Vagina (tissue), 2 donors: ENCODE measurements around the gene NELFA. TPM values are rescaled to one million over a fixed set of nuclear protein-coding genes. Genes with fewer than 3 reads are reported as not detected.
A peak's percentile ranks its signal among the peaks of the same experiment; 100 is the strongest.

Experiments used
- DNase-seq, 2 donors: peaks; one replicate each; pipeline ENCODE4 v3.0.0-alpha.2; 2017; ENCODE audit errors: extremely low spot score in 2 of 2
- H3K27ac ChIP-seq: fragments of 200-600 bp; sonication (generic); one replicate; pipeline ENCODE4 v1.5.1; 2019
- H3K27me3 ChIP-seq: fragments of 200-600 bp; sonication (generic); one replicate; pipeline ENCODE4 v1.5.1; 2019
- H3K36me3 ChIP-seq, 2 donors: fragments of 200-600 bp; sonication (generic); one replicate each; pipeline ENCODE4 v1.5.1; 2017 to 2019
- H3K4me1 ChIP-seq: fragments of 200-600 bp; sonication (generic); one replicate; pipeline ENCODE4 v1.5.1; 2019
- H3K4me3 ChIP-seq, 2 donors: fragments of 200-600 bp; sonication (generic); 1 replicate in 1 of 2; 2 replicates in 1 of 2; pipeline ENCODE4 v1.5.1; 2016 to 2019
- H3K9me3 ChIP-seq: fragments of 200-600 bp; sonication (generic); one replicate; pipeline ENCODE4 v1.5.1; 2019
- POLR2A ChIP-seq, 2 donors: fragments of 450-650 bp; IDR thresholded peaks; one replicate each; pipeline ENCODE4 v1.6.1; 2017; ENCODE audit warnings: antibody characterized with exemption in 2 of 2, mild to moderate bottlenecking in 2 of 2, moderate library complexity in 2 of 2
- POLR2AphosphoS5 ChIP-seq, 2 donors: sonication (generic); formaldehyde crosslinking; IDR thresholded peaks; one replicate each; pipeline ENCODE4 v1.9.0; 2017; ENCODE audit warnings: antibody characterized with exemption in 2 of 2, mild to moderate bottlenecking in 2 of 2, low read depth in 1 of 2; ENCODE audit not compliant: insufficient read depth in 1 of 2
- intact Hi-C: fragments of 100-400 bp; cut with DNase I; formaldehyde crosslinking; loops from one replicate; pipeline ENCODE4 v1.15.1; 2023
- total RNA-seq: library from RNA; depleted of rRNA; stranded (reverse); fragments of >200 nt; gene quantifications from one replicate; pipeline ENCODE4 v1.2.3, GENCODE V29; 2016
- TF ChIP-seq, protein P1 (sequence below), 3 experiments: fragments of 450-650 bp in 2 of 3; fragments of 200-600 bp in 1 of 3; sonication (generic) in 1 of 3; IDR thresholded peaks; one replicate each; pipeline ENCODE4 v1.5.1; 2017 to 2019; ENCODE audit warnings: antibody characterized with exemption in 3 of 3, mild to moderate bottlenecking in 2 of 3, moderate library complexity in 2 of 3

The NELFA gene
- total RNA-seq, 1 donor from 2014 or later = 19.6 TPM

DNA sequence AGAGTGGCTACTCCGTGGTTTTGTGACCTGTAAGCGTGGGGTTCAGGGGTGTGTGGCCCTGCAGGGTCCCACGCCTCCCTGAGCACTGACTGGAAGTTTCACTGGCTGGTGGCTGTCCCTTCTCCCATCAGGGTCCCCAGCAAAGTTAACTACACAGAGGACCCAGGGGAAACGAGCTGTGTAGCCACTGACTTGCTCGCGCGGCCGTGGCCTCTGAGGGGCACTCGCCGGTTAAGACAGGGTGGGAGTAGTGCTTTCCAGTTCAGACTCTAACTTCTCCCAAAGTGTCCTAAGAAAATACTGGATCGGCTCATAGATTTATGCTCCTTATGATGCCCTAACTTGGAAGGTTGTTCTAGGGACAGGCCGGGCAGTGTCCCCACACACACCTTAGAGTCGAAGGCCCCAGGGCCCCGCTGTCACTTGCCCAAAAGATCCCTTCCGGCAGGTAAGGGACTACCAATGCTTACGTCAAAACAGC lies 28.2 kb downstream of the NELFA start:
- intact Hi-C loops = no loop called here
- Histone ChIP-seq H3K27ac (no peak overlapping the region), H3K4me1 (peaks cover 7% of the 10 kb centered on the region), H3K36me3 (peaks cover 9 to 65% of the 10 kb centered on the region in 2 donors), H3K9me3 (no peaks in the 10 kb centered on the region), H3K27me3 (no peaks in the 10 kb centered on the region), H3K4me3 (no peak overlapping the region)
- TF ChIP-seq POLR2A (IDR thresholded peaks at IDR 0.05) = no peak
- TF ChIP-seq, protein P1, sequence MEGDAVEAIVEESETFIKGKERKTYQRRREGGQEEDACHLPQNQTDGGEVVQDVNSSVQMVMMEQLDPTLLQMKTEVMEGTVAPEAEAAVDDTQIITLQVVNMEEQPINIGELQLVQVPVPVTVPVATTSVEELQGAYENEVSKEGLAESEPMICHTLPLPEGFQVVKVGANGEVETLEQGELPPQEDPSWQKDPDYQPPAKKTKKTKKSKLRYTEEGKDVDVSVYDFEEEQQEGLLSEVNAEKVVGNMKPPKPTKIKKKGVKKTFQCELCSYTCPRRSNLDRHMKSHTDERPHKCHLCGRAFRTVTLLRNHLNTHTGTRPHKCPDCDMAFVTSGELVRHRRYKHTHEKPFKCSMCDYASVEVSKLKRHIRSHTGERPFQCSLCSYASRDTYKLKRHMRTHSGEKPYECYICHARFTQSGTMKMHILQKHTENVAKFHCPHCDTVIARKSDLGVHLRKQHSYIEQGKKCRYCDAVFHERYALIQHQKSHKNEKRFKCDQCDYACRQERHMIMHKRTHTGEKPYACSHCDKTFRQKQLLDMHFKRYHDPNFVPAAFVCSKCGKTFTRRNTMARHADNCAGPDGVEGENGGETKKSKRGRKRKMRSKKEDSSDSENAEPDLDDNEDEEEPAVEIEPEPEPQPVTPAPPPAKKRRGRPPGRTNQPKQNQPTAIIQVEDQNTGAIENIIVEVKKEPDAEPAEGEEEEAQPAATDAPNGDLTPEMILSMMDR (IDR thresholded peaks at IDR 0.05) = no peak
- TF ChIP-seq POLR2AphosphoS5 (IDR thresholded peaks at IDR 0.05; ENCODE audit: insufficient read depth in 1 of 2, low read depth in 1 of 2) = no peak
- DNase-seq = peak in 1 of 2 donors; percentile 77

DNA sequence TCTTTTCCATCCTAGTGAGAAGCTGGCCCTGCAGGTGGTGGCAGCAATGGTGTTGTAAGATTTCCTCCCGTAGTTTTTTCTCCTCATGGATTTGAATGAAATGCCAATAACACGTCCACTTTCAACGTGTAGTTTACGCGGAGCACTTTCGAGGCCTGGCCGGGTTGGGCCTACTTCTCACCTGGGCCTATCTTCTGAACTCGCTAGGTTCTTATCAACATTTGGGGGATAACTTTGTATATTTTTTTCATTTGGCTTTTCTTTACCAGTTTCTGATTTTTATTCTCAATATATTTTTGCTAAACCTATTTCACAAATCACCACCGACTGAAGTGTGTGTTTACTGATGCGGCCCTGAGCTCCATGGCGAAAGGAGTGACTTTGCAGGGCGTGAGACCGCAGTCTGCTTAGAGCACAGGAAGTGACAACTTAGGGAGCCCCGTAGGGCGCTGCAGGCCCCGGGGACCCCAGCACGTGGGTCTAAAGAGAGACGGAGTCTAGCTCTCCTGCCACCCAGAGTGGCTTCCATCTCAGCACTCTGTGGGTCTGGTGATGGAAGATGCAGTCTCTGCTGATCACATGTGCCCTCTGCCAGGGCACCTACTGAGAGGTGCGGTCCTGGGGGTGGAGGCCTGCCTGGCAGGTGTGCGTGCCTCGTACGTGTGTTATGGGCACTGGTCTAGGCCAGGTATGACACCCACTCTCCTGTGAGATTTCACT lies 29.1 kb downstream of the NELFA start:
- H3K27ac ChIP-seq = no peak overlapping the region
- peak in 1 of 2 donors; percentile 40 for DNase-seq
- H3K4me3 ChIP-seq = no peak overlapping the region
- H3K27me3 ChIP-seq = no peaks in the 10 kb centered on the region
- peaks cover 7% of the 10 kb centered on the region for H3K4me1 ChIP-seq
- no peaks in the 10 kb centered on the region for H3K9me3 ChIP-seq
- H3K36me3 ChIP-seq = peaks cover 5 to 55% of the 10 kb centered on the region in 2 donors
- intact Hi-C loops = no loop called here
- TF ChIP-seq, protein P1 (IDR thresholded peaks at IDR 0.05) = no peak
- no peak for TF ChIP-seq POLR2AphosphoS5 (IDR thresholded peaks at IDR 0.05; ENCODE audit: insufficient read depth in 1 of 2, low read depth in 1 of 2)
- no peak for TF ChIP-seq POLR2A (IDR thresholded peaks at IDR 0.05)

- TF ChIP-seq POLR2AphosphoS5 (IDR thresholded peaks at IDR 0.05; ENCODE audit: insufficient read depth in 1 of 2, low read depth in 1 of 2) = no peak
- TF ChIP-seq, protein P1 (IDR thresholded peaks at IDR 0.05) = no peak
- TF ChIP-seq POLR2A (IDR thresholded peaks at IDR 0.05) = no peak
- Histone ChIP-seq H3K36me3 (peaks cover 0 to 51% of the 10 kb centered on the region in 2 donors), H3K27ac (no peak overlapping the region), H3K4me3 (no peak overlapping the region), H3K9me3 (no peaks in the 10 kb centered on the region), H3K27me3 (no peaks in the 10 kb centered on the region), H3K4me1 (peaks cover 7% of the 10 kb centered on the region)
- DNase-seq = peak in 1 of 2 donors; percentile 84
- intact Hi-C loops = no loop called here
Observed at GRCh38 chr4:1978741-1979476, 29.9 kb downstream of the NELFA start.

- no peak overlapping the region for H3K27ac ChIP-seq
- DNase-seq = peak in 1 of 2 donors; percentile 90
- no peak overlapping the region for H3K4me3 ChIP-seq
- H3K27me3 ChIP-seq = no peaks in the 10 kb centered on the region
- peaks cover 7% of the 10 kb centered on the region for H3K4me1 ChIP-seq
- intact Hi-C loops = no loop called here
- no peaks in the 10 kb centered on the region for H3K9me3 ChIP-seq
- no peak for TF ChIP-seq POLR2AphosphoS5 (IDR thresholded peaks at IDR 0.05; ENCODE audit: insufficient read depth in 1 of 2, low read depth in 1 of 2)
- TF ChIP-seq, protein P1 (IDR thresholded peaks at IDR 0.05) = no peak
- TF ChIP-seq POLR2A (IDR thresholded peaks at IDR 0.05) = no peak
- peaks cover 0 to 44% of the 10 kb centered on the region in 2 donors for H3K36me3 ChIP-seq
Observed at GRCh38 chr4:1978226-1978625, 30.5 kb downstream of the NELFA start.
